Pancreas (tissue), 10 donors: ENCODE results near the gene CAPS. TPM values are rescaled to one million over a fixed set of nuclear protein-coding genes. Genes with fewer than 3 reads are reported as not detected.
"Not testable (repeated sequence)": the region's sequence is repeated elsewhere in the genome, so short reads cannot be mapped to it uniquely, and the experiment has no call there.

Experiments used
- ATAC-seq, 4 donors: fragments of 200-7000 bp; cut with Tn5 transposase; one replicate each; pipeline versions ENCODE4 v1.8.0 to v1.9.1; 2020; ENCODE audit warnings: mild to moderate bottlenecking in 4 of 4, moderate library complexity in 4 of 4
- DNase-seq, 6 donors: peaks; one replicate each; pipeline ENCODE4 v3.0.0-alpha.2; 2020
- FAIRE-seq: peaks from 2 replicates; lab custom pipeline; 2012; peaks lifted over from hg19 to GRCh38; lab: Jason Lieb, UNC
- H3K27ac ChIP-seq, 4 donors: fragments of 200-600 bp; sonication (generic); 1 replicate in 3 of 4; 2 replicates in 1 of 4; pipeline versions ENCODE4 v1.5.0 to v1.8.0; 2020
- H3K27me3 ChIP-seq, 4 donors: fragments of 200-600 bp; one replicate each; pipeline ENCODE4 v1.8.0; 2021
- H3K36me3 ChIP-seq, 3 donors: fragments of 200-600 bp; sonication (generic) in 1 of 3; one replicate each; pipeline versions ENCODE4 v1.5.0 to v1.8.0; 2020 to 2021
- H3K4me1 ChIP-seq, 3 donors: fragments of 200-600 bp; one replicate each; pipeline ENCODE4 v1.8.0; 2021
- H3K4me3 ChIP-seq, 4 donors: fragments of 200-600 bp; sonication (generic) in 2 of 4; one replicate each; pipeline versions ENCODE4 v1.5.0 to v1.8.0; 2020 to 2021
- H3K9me3 ChIP-seq, 4 donors: fragments of 200-600 bp; one replicate each; pipeline ENCODE4 v1.8.0; 2021
- WGBS, 2 donors: extraction: QIAGEN DNeasy Blood & Tissue Kit; methylation state at CpG; one replicate each; pipeline ENCODE4 v1.1.7; 2013; 5-methylcytosine and 5-hydroxymethylcytosine counted together
- intact Hi-C, 3 donors: fragments of 100-400 bp; cut with DNase I; formaldehyde crosslinking; loops; one replicate each; pipeline versions ENCODE4 v1.11.1 to v1.14.2; 2022
- polyA plus RNA-seq, 2 donors: library from polyadenylated mRNA; stranded (reverse); fragments of 200-250 nt; gene quantifications; one replicate each; pipeline ENCODE4 v1.2.3, GENCODE V29; 2013
- total RNA-seq, 6 donors: library from RNA; stranded (reverse); fragmentation: NEBNext Ultra II Directional in 4 of 6; extraction: Animal tissue kit (Norgen Biotek cat#: 25700) in 4 of 6; gene quantifications; one replicate each; pipeline versions ENCODE4 v1.2.1 to v1.2.4, GENCODE V29; 2021 to 2023
- TF ChIP-seq, protein P1 (sequence below), 4 donors: fragments of 200-600 bp; sonication (generic) in 3 of 4; IDR thresholded peaks; one replicate each; pipeline versions ENCODE4 v1.5.0 to v1.8.0; 2021; ENCODE audit warnings: antibody characterized with exemption in 4 of 4
- donor health status: healthy with polysubstance abuse.
- donor health status: DM: no; HTN: no; CAD: no; lungs with moderate emphysema.
- donor health status: DM: no; HTN: no; CAD: no.
- donor health status: control.
- donor health status: control.
- donor health status: Bipolar disorder and iron deficiency.
- donor health status: DM: yes; HTN: yes; CAD: no.
- donor health status: DM: no; HTN: no; CAD: no.
- donor health status: DM: no; HTN: no; CAD: no.
- donor health status: DM: yes; HTN: yes; CAD: no.

The CAPS gene
- total and polyA plus RNA-seq, 8 donors: 10.5 to 77.2 (median 15.8) TPM

DNA sequence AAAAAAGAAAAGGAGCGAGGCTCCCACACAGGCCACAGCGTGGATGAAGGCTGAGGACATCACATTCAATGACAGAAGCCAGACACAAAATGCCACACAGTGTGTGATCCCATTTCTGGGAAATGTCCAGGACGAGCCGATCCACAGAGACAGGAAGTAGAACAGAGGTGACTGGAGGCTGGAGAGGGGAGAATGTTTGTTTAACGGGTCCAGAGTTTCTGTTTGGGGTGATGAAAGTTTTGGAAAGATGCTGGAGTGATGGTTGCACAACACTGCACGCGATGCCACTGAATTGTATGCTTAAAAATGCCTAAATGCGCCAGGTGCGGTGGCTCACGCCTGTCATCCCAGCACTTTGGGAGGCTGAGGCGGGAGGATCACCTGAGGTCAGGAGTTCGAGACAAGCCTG, 43.1 kb upstream of the CAPS start:
- H3K4me1 ChIP-seq: no peaks in the 10 kb centered on the region
- no peaks in the 10 kb centered on the region for H3K9me3 ChIP-seq
- ATAC-seq (peak in 1 of 4 donors; percentile 12), DNase-seq (no peak), FAIRE-seq (no peak)
- H3K27me3 ChIP-seq: no peaks in the 10 kb centered on the region
- H3K4me3 ChIP-seq: no peak overlapping the region
- intact Hi-C loops: no loop called here
- TF ChIP-seq, protein P1, sequence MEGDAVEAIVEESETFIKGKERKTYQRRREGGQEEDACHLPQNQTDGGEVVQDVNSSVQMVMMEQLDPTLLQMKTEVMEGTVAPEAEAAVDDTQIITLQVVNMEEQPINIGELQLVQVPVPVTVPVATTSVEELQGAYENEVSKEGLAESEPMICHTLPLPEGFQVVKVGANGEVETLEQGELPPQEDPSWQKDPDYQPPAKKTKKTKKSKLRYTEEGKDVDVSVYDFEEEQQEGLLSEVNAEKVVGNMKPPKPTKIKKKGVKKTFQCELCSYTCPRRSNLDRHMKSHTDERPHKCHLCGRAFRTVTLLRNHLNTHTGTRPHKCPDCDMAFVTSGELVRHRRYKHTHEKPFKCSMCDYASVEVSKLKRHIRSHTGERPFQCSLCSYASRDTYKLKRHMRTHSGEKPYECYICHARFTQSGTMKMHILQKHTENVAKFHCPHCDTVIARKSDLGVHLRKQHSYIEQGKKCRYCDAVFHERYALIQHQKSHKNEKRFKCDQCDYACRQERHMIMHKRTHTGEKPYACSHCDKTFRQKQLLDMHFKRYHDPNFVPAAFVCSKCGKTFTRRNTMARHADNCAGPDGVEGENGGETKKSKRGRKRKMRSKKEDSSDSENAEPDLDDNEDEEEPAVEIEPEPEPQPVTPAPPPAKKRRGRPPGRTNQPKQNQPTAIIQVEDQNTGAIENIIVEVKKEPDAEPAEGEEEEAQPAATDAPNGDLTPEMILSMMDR (IDR thresholded peaks at IDR 0.05): no peak
- 80 to 81% methylated on average over 12 of the region's 12 CpGs for WGBS, 2 donors
- no peak overlapping the region for H3K27ac ChIP-seq
- no peaks in the 10 kb centered on the region for H3K36me3 ChIP-seq

DNA sequence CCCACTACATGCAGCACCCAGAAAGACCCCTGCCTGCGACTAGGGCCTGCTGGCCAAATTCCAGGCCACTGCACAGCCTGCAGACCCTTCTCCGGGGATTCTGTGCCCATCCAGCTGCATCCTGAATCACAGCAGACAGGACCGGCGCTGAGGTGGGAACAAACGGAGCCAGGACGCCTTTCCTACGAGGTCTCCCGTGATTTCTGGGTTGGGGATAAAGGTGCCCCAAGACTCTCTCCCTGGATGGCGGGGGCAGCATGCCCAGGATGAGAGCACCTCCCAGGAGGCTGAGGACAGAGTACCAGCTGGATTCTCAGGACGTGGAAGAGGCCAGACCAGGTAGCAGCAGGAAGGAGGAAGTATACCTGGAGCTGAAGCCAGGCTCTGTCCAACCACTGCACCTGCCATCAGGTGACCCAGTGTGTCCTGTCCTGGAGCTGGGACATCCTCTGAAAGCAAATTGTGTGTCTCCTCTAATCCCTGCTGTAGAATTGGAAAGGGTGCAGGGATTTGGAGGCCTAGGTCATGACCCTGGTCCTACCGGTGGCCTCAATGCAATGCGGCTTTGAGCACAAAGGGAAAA, 40.3 kb upstream of the CAPS start:
- TF ChIP-seq, protein P1 (IDR thresholded peaks at IDR 0.05): no peak
- DNase-seq (no peak), ATAC-seq (no peak), FAIRE-seq (no peak)
- Histone ChIP-seq H3K9me3 (no peaks in the 10 kb centered on the region), H3K36me3 (no peaks in the 10 kb centered on the region), H3K4me1 (no peaks in the 10 kb centered on the region), H3K4me3 (no peak overlapping the region), H3K27ac (no peak overlapping the region), H3K27me3 (no peaks in the 10 kb centered on the region)
- WGBS, 2 donors: 90 to 95% methylated on average over 12 of the region's 12 CpGs
- intact Hi-C loops: no loop called here

DNA sequence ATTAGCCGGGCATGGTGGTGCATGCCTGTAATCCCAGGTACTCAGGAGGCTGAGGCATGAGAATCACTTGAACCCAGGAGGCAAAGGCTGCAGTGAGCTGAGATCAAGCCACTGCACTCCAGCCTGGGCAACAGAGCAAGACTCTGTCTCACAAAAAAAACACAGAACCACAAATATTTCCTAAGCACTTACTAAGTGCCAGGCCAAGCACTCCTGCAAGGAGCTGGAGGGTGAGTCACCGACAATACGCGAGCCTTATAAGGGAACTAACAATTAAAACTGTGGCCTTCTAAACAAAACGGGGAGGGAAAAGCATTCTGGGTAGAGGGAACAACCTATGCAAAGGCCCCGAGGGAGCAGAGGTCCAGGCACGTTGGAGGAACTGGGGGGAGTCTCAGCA, 39.6 kb upstream of the CAPS start:
- H3K4me3 ChIP-seq, H3K27ac ChIP-seq, DNase-seq, H3K27me3 ChIP-seq, ATAC-seq, H3K36me3 ChIP-seq, H3K4me1 ChIP-seq, intact Hi-C loops, FAIRE-seq, H3K9me3 ChIP-seq: not testable (repeated sequence)
- WGBS, 2 donors: 82 to 94% methylated on average over 6 to 7 of the region's 7 CpGs

DNA sequence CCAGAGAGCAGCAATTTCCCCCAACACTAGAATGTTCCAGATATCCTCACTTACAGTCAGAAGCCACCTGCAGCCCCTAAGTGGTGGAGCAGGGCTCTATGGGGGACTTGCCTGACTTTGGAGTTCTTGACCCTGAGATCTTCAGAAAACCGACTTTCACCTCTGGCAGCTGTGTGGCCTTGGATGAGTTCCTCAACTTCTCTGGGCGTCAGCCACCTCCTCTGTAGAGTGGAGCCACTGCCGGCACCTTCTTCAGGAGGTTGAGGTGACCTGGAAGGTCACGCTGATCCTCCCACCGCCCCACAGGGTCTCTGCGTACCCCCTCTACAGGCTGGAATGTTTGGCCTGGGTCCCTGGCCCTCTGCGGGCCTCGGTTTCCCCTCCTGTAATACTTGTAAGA, 36.6 kb upstream of the CAPS start:
- ATAC-seq (no peak), FAIRE-seq (no peak), DNase-seq (no peak)
- intact Hi-C loops: no loop called here
- H3K9me3 ChIP-seq: no peaks in the 10 kb centered on the region
- H3K36me3 ChIP-seq: no peaks in the 10 kb centered on the region
- peaks cover 0 to 5% (median 0%) of the 10 kb centered on the region in 3 donors for H3K4me1 ChIP-seq
- no peak overlapping the region for H3K4me3 ChIP-seq
- TF ChIP-seq, protein P1 (IDR thresholded peaks at IDR 0.05): no peak
- 55 to 58% methylated on average over 8 of the region's 8 CpGs for WGBS, 2 donors
- no peak overlapping the region for H3K27ac ChIP-seq
- H3K27me3 ChIP-seq: peaks cover 0 to 4% (median 0%) of the 10 kb centered on the region in 4 donors

DNA sequence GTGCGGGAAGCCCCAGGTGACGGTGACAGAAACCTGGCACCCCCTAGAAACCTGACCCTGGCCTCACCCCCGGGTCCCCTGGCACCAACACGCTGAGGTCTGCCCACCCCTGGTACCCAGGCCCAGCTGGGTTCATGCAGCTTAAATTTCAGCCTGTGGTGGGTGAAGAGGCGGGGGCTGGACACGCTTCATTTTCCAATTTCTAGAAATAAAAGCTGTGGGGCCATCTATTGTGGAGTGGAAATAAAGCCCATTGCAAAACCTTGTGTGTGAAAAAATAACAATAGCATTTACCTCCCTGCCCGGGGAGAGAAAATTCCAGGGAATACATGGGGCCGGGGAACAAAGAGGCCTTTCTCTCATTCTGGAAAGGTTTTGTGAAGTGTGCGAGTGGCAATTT, 36.2 kb upstream of the CAPS start:
- Histone ChIP-seq H3K4me3 (no peak overlapping the region), H3K36me3 (no peaks in the 10 kb centered on the region), H3K27ac (no peak overlapping the region), H3K4me1 (peaks cover 0 to 5% (median 0%) of the 10 kb centered on the region in 3 donors), H3K9me3 (no peaks in the 10 kb centered on the region), H3K27me3 (peaks cover 0 to 4% (median 0%) of the 10 kb centered on the region in 4 donors)
- TF ChIP-seq, protein P1 (IDR thresholded peaks at IDR 0.05): no peak
- ATAC-seq (peak in 1 of 4 donors; percentile 17), FAIRE-seq (no peak), DNase-seq (no peak)
- WGBS, 2 donors: 48 to 52% methylated on average over 9 of the region's 9 CpGs
- intact Hi-C loops: no loop called here
